Loucy (cell line): Measurements from ENCODE around the gene NANOS2.

Experiments
- CTCF ChIP-seq: fragments of 200-600 bp; sonication (generic); conservative IDR thresholded peaks from 2 replicates; pipeline ENCODE4 v1.5.1; 2014; ENCODE audit warnings: mild to moderate bottlenecking, antibody characterized with exemption, low read length
- EZH2phosphoT487 ChIP-seq: fragments of 200-600 bp; IDR thresholded peaks from 2 replicates; pipeline ENCODE4 v1.6.1; 2018; ENCODE audit warnings: antibody characterized with exemption, mild to moderate bottlenecking, moderate library complexity, borderline replicate concordance

DNA sequence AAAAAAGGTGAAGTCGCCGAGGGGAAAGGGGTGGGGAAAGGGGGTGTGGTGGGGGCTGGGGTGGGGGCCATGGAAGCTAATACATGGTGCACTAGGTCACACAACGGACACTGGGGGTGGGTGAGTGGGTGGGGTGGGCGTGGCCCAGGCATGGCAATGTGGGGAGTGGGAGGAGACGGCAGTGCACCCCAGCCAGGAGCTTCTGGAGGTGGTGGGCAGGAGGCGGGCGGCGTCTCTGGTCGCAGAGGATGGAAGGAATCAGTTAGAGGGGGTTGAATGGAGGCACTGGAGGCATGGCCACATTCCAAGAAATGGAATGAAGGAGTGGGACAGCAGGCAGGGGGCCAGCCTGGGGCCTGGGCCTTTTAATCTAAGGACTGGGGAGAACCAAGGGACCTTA, 19.2 kb upstream of the NANOS2 start:
- TF ChIP-seq CTCF (no peak), EZH2phosphoT487 (no peak)
